GM23338 (cell line): ENCODE measurements around the gene EVX1.

Experiments used
- CREB1 ChIP-seq: fragments of 250-450 bp; sonication (Bioruptor Pico); IDR thresholded peaks from 2 replicates; pipeline ENCODE4 v1.5.0; 2020; ENCODE audit warnings: low read depth, mild to moderate bottlenecking, moderate library complexity
- CTCF ChIP-seq, 2 experiments: fragments of 200-600 bp in 1 of 2; sonication (generic) in 1 of 2; conservative IDR thresholded peaks; 2 replicates each; pipeline versions ENCODE4 v1.5.1 to v1.6.1; 2016 to 2017; ENCODE audit warnings: antibody characterized with exemption in 2 of 2, low read depth in 2 of 2, mild to moderate bottlenecking in 2 of 2, moderate library complexity in 1 of 2
- ETS1 ChIP-seq: IDR thresholded peaks from 2 replicates; pipeline ENCODE4 v1.6.1; 2016; ENCODE audit warnings: antibody characterized with exemption
- EZH2 ChIP-seq: fragments of 200-600 bp; sonication (generic); IDR thresholded peaks from one replicate; pipeline ENCODE4 v1.8.0; 2017; ENCODE audit warnings: antibody characterized with exemption, mild to moderate bottlenecking, low read depth; ENCODE audit not compliant: unreplicated experiment
- EZH2phosphoT487 ChIP-seq: fragments of 200-600 bp; sonication (generic); IDR thresholded peaks from one replicate; pipeline ENCODE4 v1.8.1; 2018; ENCODE audit warnings: antibody characterized with exemption; ENCODE audit not compliant: unreplicated experiment
- JUNB ChIP-seq: IDR thresholded peaks from one replicate; pipeline ENCODE4 v1.6.1; 2016; ENCODE audit warnings: antibody characterized with exemption; ENCODE audit not compliant: unreplicated experiment
- NANOG ChIP-seq: IDR thresholded peaks from 2 replicates; pipeline ENCODE4 v1.6.1; 2016; ENCODE audit warnings: antibody characterized with exemption, borderline replicate concordance
- POLR2AphosphoS5 ChIP-seq: IDR thresholded peaks from 2 replicates; pipeline ENCODE4 v1.6.1; 2016; ENCODE audit warnings: antibody characterized with exemption, low read depth
- REST ChIP-seq: IDR thresholded peaks from one replicate; pipeline ENCODE4 v1.6.1; 2018; ENCODE audit warnings: antibody characterized with exemption; ENCODE audit not compliant: unreplicated experiment
- STAT1 ChIP-seq: IDR thresholded peaks from one replicate; pipeline ENCODE4 v1.6.1; 2016; ENCODE audit warnings: antibody characterized with exemption; ENCODE audit not compliant: unreplicated experiment
- ZNF114 ChIP-seq: fragments of 250-450 bp; sonication (Bioruptor Pico); IDR thresholded peaks from 2 replicates; pipeline ENCODE4 v1.5.0; 2020; ENCODE audit warnings: mild to moderate bottlenecking, moderate library complexity
- ZNF462 ChIP-seq: fragments of 250-450 bp; sonication (Bioruptor Pico); IDR thresholded peaks from 2 replicates; pipeline ENCODE4 v1.5.0; 2020; ENCODE audit warnings: mild to moderate bottlenecking, moderate library complexity

GRCh38 chr7:27237735-27238334 is 4.8 kb upstream of the EVX1 start:
- no peak for TF ChIP-seq CTCF (conservative IDR thresholded peaks at IDR 0.05; ENCODE audit: low read depth in 2 of 2)
- TF ChIP-seq POLR2AphosphoS5: no peak
- TF ChIP-seq EZH2phosphoT487: no peak
- no peak for TF ChIP-seq ZNF462
- no peak for TF ChIP-seq CREB1 (CRISPR knock-in tag)
- peak; percentile 37 for TF ChIP-seq EZH2
- TF ChIP-seq REST: no peak
- no peak for TF ChIP-seq STAT1
- TF ChIP-seq ZNF114: no peak
- no peak for TF ChIP-seq JUNB
- TF ChIP-seq NANOG: no peak
- no peak for TF ChIP-seq ETS1
